Liver (tissue), 9 donors: Measurements from ENCODE around the gene SYCE3. TPM values are rescaled to one million over a fixed set of nuclear protein-coding genes. Genes with fewer than 3 reads are reported as not detected.
A peak's percentile ranks its signal among the peaks of the same experiment; 100 is the strongest.

Source experiments
- DNase-seq: peaks from one replicate; pipeline ENCODE4 v3.0.0-alpha.2; 2017; ENCODE audit warnings: low spot score
- H3K27ac ChIP-seq, 2 donors: one replicate each; pipeline ENCODE4 v1.7.0; 2013; ENCODE audit warnings: inconsistent platforms in 2 of 2, low read length in 2 of 2, control low read depth in 1 of 2, low read depth in 1 of 2, mild to moderate bottlenecking in 1 of 2
- H3K27me3 ChIP-seq, 4 donors: one replicate each; pipeline versions ENCODE4 v1.6.1 to v1.7.0; 2013; ENCODE audit warnings: low read length in 3 of 4, inconsistent platforms in 1 of 4, mild to moderate bottlenecking in 1 of 4, moderate library complexity in 1 of 4; ENCODE audit not compliant: control insufficient read depth in 4 of 4, insufficient read depth in 4 of 4
- H3K36me3 ChIP-seq, 4 donors: one replicate each; pipeline versions ENCODE4 v1.6.1 to v1.7.0; 2013; ENCODE audit warnings: low read length in 3 of 4, mild to moderate bottlenecking in 3 of 4, low read depth in 1 of 4, moderate library complexity in 1 of 4; ENCODE audit not compliant: control insufficient read depth in 4 of 4, insufficient read depth in 3 of 4
- H3K4me1 ChIP-seq, 4 donors: one replicate each; pipeline versions ENCODE4 v1.6.1 to v1.7.0; 2013; ENCODE audit warnings: low read length in 3 of 4, mild to moderate bottlenecking in 3 of 4, moderate library complexity in 1 of 4; ENCODE audit not compliant: control insufficient read depth in 4 of 4, insufficient read depth in 4 of 4
- H3K4me3 ChIP-seq, 3 donors: one replicate each; pipeline versions ENCODE4 v1.6.1 to v1.7.0; 2013; ENCODE audit warnings: low read length in 3 of 3, control low read depth in 1 of 3, low read depth in 1 of 3, mild to moderate bottlenecking in 1 of 3
- H3K9ac ChIP-seq, 2 donors: one replicate each; pipeline ENCODE4 v1.7.0; 2013; ENCODE audit warnings: low read length in 2 of 2, mild to moderate bottlenecking in 2 of 2, moderate library complexity in 2 of 2, control low read depth in 1 of 2, low read depth in 1 of 2
- H3K9me3 ChIP-seq, 4 donors: one replicate each; pipeline versions ENCODE4 v1.6.1 to v1.7.0; 2013; ENCODE audit warnings: low read length in 3 of 4; ENCODE audit not compliant: control insufficient read depth in 4 of 4
- EGR1 ChIP-seq, 2 donors: IDR thresholded peaks; 2 replicates each; pipeline ENCODE4 v1.6.1; 2016 to 2018; ENCODE audit warnings: antibody characterized with exemption in 2 of 2, low read depth in 2 of 2
- GABPA ChIP-seq, 2 donors: IDR thresholded peaks in 1 of 2; conservative IDR thresholded peaks in 1 of 2; 2 replicates each; pipeline ENCODE4 v1.6.1; 2016; ENCODE audit warnings: antibody characterized with exemption in 2 of 2, mild to moderate bottlenecking in 1 of 2, moderate library complexity in 1 of 2
- NR2F2 ChIP-seq: IDR thresholded peaks from 2 replicates; pipeline ENCODE4 v1.6.1; 2016; ENCODE audit warnings: antibody characterized with exemption
- RAD21 ChIP-seq, 2 donors: IDR thresholded peaks; 2 replicates each; pipeline ENCODE4 v1.6.1; 2016; ENCODE audit warnings: antibody characterized with exemption in 2 of 2, mild to moderate bottlenecking in 2 of 2
- RXRA ChIP-seq, 2 donors: IDR thresholded peaks; 2 replicates each; pipeline ENCODE4 v1.6.1; 2017 to 2018; ENCODE audit warnings: antibody characterized with exemption in 2 of 2, mild to moderate bottlenecking in 1 of 2
- SP1 ChIP-seq: IDR thresholded peaks from 2 replicates; pipeline ENCODE4 v1.6.1; 2018; ENCODE audit warnings: antibody characterized with exemption, mild to moderate bottlenecking
- YY1 ChIP-seq: IDR thresholded peaks from 2 replicates; pipeline ENCODE4 v1.6.1; 2016; ENCODE audit warnings: antibody characterized with exemption, mild to moderate bottlenecking
- WGBS: extraction: QIAGEN DNeasy Blood & Tissue Kit; methylation state at CpG from one replicate; pipeline ENCODE4 v1.1.7; 2013; 5-methylcytosine and 5-hydroxymethylcytosine counted together
- polyA plus RNA-seq, 2 donors: library from polyadenylated mRNA; stranded (reverse) in 1 of 2; unstranded in 1 of 2; fragments of 200-250 nt in 1 of 2; fragments of >200 nt in 1 of 2; fragmentation: Nextera tagmentation in 1 of 2; extraction: Ambion mirVana in 1 of 2; gene quantifications; one replicate each; pipeline versions ENCODE4 v1.2.1 to v1.2.3, GENCODE V29; 2013 to 2015
- total RNA-seq, 2 donors: library from RNA; depleted of rRNA; stranded (reverse); fragments of >200 nt; gene quantifications; one replicate each; pipeline ENCODE4 v1.2.3, GENCODE V29; 2014
- TF ChIP-seq, protein P1 (sequence below): IDR thresholded peaks from 2 replicates; pipeline ENCODE4 v1.6.1; 2016; ENCODE audit warnings: antibody characterized with exemption
- TF ChIP-seq, protein P2 (sequence below): IDR thresholded peaks from 2 replicates; pipeline ENCODE4 v1.6.1; 2016; ENCODE audit warnings: antibody characterized with exemption
- TF ChIP-seq, protein P3 (sequence below): IDR thresholded peaks from 2 replicates; pipeline ENCODE4 v1.6.1; 2016; ENCODE audit warnings: antibody characterized with exemption, mild to moderate bottlenecking
- TF ChIP-seq, protein P4 (sequence below): IDR thresholded peaks from 2 replicates; pipeline ENCODE4 v1.6.1; 2016; ENCODE audit warnings: antibody characterized with exemption
- TF ChIP-seq, protein P5 (sequence below): fragments of 150-350 bp; IDR thresholded peaks from 2 replicates; pipeline ENCODE4 v1.5.1; 2017; ENCODE audit warnings: improper control_type of control experiment, low read depth, low read length; ENCODE audit not compliant: missing input control
- donor health status: healthy.
- donor health status: healthy.
- donor health status: healthy.
- donor health status: healthy.
- donor health status: healthy.

The SYCE3 gene
- total and polyA plus RNA-seq, 4 donors = 0.45 to 2.2 TPM; not detected in 2

DNA sequence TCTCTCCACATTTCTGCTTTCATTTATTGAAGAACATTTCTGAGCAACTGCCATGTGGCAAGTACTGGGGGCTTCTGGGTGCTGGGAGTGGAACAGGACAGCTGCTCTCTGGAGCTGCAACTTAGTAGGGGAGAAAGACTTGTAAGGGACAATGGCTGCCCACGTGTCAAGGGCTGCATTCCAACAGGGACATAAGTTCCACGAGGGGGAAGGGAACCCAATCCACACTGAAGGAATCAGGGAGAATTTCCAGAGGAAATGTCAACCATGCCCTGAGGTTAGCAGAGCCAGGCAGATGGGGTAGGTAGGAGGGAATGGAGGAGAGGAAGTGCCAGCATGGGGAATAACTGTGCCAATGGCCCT lies 39.6 kb upstream of the SYCE3 start (continued):
- TF ChIP-seq, protein P1, sequence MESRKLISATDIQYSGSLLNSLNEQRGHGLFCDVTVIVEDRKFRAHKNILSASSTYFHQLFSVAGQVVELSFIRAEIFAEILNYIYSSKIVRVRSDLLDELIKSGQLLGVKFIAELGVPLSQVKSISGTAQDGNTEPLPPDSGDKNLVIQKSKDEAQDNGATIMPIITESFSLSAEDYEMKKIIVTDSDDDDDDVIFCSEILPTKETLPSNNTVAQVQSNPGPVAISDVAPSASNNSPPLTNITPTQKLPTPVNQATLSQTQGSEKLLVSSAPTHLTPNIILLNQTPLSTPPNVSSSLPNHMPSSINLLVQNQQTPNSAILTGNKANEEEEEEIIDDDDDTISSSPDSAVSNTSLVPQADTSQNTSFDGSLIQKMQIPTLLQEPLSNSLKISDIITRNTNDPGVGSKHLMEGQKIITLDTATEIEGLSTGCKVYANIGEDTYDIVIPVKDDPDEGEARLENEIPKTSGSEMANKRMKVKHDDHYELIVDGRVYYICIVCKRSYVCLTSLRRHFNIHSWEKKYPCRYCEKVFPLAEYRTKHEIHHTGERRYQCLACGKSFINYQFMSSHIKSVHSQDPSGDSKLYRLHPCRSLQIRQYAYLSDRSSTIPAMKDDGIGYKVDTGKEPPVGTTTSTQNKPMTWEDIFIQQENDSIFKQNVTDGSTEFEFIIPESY = no peak
- TF ChIP-seq EGR1 (IDR thresholded peaks at IDR 0.05; ENCODE audit: low read depth in 2 of 2) (no peak), RAD21 (IDR thresholded peaks at IDR 0.05) (no peak)

DNA sequence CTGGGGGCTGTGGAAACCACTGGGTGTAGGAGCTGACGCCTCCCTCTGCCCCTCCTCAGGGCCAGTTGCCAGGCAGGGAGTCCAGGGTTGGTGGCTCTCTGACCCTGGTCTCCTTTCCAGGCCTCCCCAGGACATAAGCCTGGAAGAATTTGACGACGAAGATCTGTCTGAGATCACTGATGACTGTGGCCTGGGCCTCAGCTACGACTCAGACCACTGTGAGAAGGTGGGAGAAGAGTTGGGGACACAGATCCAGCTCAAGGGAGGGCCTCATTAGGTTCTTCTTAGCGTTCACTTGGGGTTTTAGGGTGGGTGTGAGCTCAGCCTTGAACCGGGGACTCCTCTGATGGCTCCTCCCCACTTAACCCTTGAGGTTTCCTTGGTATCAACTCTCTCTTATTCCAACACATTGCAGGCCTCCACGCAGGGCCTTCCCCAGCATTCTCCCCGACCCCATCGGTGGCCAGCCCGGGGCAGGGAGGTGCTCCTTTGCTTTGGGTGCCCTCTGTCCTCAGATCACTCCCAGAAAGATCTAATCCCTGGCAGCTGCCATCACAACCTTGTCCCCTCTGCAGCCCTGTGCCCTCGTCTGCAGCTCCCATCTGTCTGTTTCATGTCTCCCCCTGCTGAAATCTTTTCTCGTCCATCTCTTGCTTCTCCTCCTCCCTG lies 39.1 kb upstream of the SYCE3 start:
- no peaks in the 10 kb centered on the region for H3K36me3 ChIP-seq
- no peak for DNase-seq
- H3K27ac ChIP-seq = no peak overlapping the region
- H3K4me1 ChIP-seq = peaks cover 0 to 7% (median 4%) of the 10 kb centered on the region in 4 donors
- peaks cover 0 to 10% (median 3%) of the 10 kb centered on the region in 4 donors for H3K27me3 ChIP-seq
- H3K4me3 ChIP-seq = no peak overlapping the region
- H3K9me3 ChIP-seq = no peaks in the 10 kb centered on the region
- WGBS = 64% methylated on average over 12 of the region's 12 CpGs
- H3K9ac ChIP-seq = no peak overlapping the region
- TF ChIP-seq, protein P2, sequence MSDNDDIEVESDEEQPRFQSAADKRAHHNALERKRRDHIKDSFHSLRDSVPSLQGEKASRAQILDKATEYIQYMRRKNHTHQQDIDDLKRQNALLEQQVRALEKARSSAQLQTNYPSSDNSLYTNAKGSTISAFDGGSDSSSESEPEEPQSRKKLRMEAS = no peak
- TF ChIP-seq EGR1 (IDR thresholded peaks at IDR 0.05; ENCODE audit: low read depth in 2 of 2) = no peak
- no peak for TF ChIP-seq SP1
- no peak for TF ChIP-seq RXRA (IDR thresholded peaks at IDR 0.05)

DNA sequence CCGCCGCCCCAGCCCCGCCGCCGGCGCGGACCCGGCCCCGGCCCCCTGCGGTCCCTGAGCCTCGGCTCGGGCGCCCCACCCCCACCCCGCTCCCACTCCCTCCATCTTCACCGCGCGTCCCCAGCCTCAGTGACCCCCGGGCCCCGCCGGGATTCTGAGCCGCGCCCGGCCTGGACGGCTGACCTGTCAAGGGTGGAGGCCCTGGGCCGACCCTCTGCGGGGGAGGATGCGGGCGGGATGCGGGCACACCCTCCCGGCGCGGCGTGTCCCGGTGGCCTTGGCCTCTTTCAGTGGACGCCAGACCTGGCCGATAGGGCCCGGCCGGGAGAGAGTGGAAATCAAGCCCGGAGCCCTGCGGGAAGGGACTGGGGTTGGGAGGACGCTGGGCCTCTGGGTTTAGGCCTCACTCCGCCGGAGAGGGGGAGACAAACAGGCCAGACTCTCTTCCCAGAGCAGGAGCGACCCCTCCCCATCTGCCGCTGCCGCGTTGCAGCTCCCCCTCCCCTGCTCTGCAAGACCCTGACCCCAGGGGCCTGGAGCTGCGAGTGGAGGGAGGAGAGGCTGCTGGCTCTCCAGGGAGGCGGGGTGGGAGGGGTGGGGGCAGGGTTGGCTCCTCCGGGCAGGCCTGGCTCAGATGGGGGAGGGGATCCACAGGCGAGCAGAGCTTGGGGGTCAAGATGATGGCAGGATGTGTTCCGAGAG lies 38.4 kb upstream of the SYCE3 start:
- DNase-seq = no peak
- H3K27me3 ChIP-seq = peaks cover 0 to 10% (median 2%) of the 10 kb centered on the region in 4 donors
- peaks cover 0 to 7% (median 4%) of the 10 kb centered on the region in 4 donors for H3K4me1 ChIP-seq
- H3K9ac ChIP-seq = no peak overlapping the region
- WGBS = 11% methylated on average over 52 of the region's 52 CpGs
- no peak overlapping the region for H3K27ac ChIP-seq
- H3K9me3 ChIP-seq = no peaks in the 10 kb centered on the region
- H3K4me3 ChIP-seq = peak overlapping the region in 1 of 3 donors; percentile 61
- H3K36me3 ChIP-seq = no peaks in the 10 kb centered on the region
- TF ChIP-seq, protein P3, sequence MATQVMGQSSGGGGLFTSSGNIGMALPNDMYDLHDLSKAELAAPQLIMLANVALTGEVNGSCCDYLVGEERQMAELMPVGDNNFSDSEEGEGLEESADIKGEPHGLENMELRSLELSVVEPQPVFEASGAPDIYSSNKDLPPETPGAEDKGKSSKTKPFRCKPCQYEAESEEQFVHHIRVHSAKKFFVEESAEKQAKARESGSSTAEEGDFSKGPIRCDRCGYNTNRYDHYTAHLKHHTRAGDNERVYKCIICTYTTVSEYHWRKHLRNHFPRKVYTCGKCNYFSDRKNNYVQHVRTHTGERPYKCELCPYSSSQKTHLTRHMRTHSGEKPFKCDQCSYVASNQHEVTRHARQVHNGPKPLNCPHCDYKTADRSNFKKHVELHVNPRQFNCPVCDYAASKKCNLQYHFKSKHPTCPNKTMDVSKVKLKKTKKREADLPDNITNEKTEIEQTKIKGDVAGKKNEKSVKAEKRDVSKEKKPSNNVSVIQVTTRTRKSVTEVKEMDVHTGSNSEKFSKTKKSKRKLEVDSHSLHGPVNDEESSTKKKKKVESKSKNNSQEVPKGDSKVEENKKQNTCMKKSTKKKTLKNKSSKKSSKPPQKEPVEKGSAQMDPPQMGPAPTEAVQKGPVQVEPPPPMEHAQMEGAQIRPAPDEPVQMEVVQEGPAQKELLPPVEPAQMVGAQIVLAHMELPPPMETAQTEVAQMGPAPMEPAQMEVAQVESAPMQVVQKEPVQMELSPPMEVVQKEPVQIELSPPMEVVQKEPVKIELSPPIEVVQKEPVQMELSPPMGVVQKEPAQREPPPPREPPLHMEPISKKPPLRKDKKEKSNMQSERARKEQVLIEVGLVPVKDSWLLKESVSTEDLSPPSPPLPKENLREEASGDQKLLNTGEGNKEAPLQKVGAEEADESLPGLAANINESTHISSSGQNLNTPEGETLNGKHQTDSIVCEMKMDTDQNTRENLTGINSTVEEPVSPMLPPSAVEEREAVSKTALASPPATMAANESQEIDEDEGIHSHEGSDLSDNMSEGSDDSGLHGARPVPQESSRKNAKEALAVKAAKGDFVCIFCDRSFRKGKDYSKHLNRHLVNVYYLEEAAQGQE = no peak
- TF ChIP-seq YY1 (no peak), NR2F2 (no peak), GABPA (IDR thresholded peaks at IDR 0.05 in 1 of 2, conservative IDR thresholded peaks at IDR 0.05 in 1 of 2) (no peak)
- TF ChIP-seq, protein P4, sequence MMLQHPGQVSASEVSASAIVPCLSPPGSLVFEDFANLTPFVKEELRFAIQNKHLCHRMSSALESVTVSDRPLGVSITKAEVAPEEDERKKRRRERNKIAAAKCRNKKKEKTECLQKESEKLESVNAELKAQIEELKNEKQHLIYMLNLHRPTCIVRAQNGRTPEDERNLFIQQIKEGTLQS = no peak
- TF ChIP-seq, protein P1 = no peak
- TF ChIP-seq, protein P5, sequence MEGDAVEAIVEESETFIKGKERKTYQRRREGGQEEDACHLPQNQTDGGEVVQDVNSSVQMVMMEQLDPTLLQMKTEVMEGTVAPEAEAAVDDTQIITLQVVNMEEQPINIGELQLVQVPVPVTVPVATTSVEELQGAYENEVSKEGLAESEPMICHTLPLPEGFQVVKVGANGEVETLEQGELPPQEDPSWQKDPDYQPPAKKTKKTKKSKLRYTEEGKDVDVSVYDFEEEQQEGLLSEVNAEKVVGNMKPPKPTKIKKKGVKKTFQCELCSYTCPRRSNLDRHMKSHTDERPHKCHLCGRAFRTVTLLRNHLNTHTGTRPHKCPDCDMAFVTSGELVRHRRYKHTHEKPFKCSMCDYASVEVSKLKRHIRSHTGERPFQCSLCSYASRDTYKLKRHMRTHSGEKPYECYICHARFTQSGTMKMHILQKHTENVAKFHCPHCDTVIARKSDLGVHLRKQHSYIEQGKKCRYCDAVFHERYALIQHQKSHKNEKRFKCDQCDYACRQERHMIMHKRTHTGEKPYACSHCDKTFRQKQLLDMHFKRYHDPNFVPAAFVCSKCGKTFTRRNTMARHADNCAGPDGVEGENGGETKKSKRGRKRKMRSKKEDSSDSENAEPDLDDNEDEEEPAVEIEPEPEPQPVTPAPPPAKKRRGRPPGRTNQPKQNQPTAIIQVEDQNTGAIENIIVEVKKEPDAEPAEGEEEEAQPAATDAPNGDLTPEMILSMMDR = no peak
- TF ChIP-seq, protein P2 = no peak
